Measurements from ENCODE around the gene OR5P2. TPM values are rescaled to one million over a fixed set of nuclear protein-coding genes. Genes with fewer than 3 reads are reported as not detected.
"Not testable (repeated sequence)": the region's sequence is repeated elsewhere in the genome, so short reads cannot be mapped to it uniquely, and the experiment has no call there.

OR5P2 gene
- total RNA-seq, 1 donor from 2014 or later, result 1.3 TPM

GRCh38 chr11:7833527-7833926 is 36.8 kb upstream of the OR5P2 start:
- Histone ChIP-seq H3K9me3 (no peaks in the 10 kb centered on the region), H3K27me3 (no peaks in the 10 kb centered on the region), H3K36me3 (no peaks in the 10 kb centered on the region), H3K27ac (no peak overlapping the region), H3K4me3 (no peak overlapping the region), H3K4me1 (no peaks in the 10 kb centered on the region)
- no peak for DNase-seq
- intact Hi-C loops (cut with DNase I), result no loop called here
- TF ChIP-seq, protein P1, sequence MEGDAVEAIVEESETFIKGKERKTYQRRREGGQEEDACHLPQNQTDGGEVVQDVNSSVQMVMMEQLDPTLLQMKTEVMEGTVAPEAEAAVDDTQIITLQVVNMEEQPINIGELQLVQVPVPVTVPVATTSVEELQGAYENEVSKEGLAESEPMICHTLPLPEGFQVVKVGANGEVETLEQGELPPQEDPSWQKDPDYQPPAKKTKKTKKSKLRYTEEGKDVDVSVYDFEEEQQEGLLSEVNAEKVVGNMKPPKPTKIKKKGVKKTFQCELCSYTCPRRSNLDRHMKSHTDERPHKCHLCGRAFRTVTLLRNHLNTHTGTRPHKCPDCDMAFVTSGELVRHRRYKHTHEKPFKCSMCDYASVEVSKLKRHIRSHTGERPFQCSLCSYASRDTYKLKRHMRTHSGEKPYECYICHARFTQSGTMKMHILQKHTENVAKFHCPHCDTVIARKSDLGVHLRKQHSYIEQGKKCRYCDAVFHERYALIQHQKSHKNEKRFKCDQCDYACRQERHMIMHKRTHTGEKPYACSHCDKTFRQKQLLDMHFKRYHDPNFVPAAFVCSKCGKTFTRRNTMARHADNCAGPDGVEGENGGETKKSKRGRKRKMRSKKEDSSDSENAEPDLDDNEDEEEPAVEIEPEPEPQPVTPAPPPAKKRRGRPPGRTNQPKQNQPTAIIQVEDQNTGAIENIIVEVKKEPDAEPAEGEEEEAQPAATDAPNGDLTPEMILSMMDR (IDR thresholded peaks at IDR 0.05), result no peak
- no peak for ATAC-seq

- Histone ChIP-seq H3K36me3 (no peaks in the 10 kb centered on the region), H3K4me1 (no peaks in the 10 kb centered on the region), H3K27me3 (no peaks in the 10 kb centered on the region), H3K9me3 (no peaks in the 10 kb centered on the region), H3K27ac (no peak within 1 kb of the TSS), H3K4me3 (no peak within 1 kb of the TSS)
- DNase-seq, result no peak
- intact Hi-C loops (cut with DNase I), result no loop called here
- TF ChIP-seq, protein P1 (IDR thresholded peaks at IDR 0.05), result no peak
- no peak for ATAC-seq
These were observed 34.0 kb upstream of the OR5P2 start, which contains the start of gene OR5P3 for GRCh38 chr11:7830740-7831139. OR5P3 (minus strand) TSS chr11:7830840.

GRCh38 chr11:7826324-7826723 is 29.6 kb upstream of the OR5P2 start:
- DNase-seq (no peak), ATAC-seq (no peak)
- Histone ChIP-seq H3K27me3 (no peaks in the 10 kb centered on the region), H3K36me3 (no peaks in the 10 kb centered on the region), H3K9me3 (no peaks in the 10 kb centered on the region), H3K4me3 (no peak overlapping the region), H3K27ac (no peak overlapping the region), H3K4me1 (no peaks in the 10 kb centered on the region)
- TF ChIP-seq, protein P1 (IDR thresholded peaks at IDR 0.05), result no peak
- intact Hi-C loops (cut with DNase I), result no loop called here

- H3K27ac ChIP-seq; ATAC-seq; H3K36me3 ChIP-seq; H3K9me3 ChIP-seq; H3K4me3 ChIP-seq; intact Hi-C loops (cut with DNase I); DNase-seq; H3K4me1 ChIP-seq; H3K27me3 ChIP-seq: not testable (repeated sequence)
These were observed 23.7 kb upstream of the OR5P2 start for GRCh38 chr11:7820417-7820816.

DNA sequence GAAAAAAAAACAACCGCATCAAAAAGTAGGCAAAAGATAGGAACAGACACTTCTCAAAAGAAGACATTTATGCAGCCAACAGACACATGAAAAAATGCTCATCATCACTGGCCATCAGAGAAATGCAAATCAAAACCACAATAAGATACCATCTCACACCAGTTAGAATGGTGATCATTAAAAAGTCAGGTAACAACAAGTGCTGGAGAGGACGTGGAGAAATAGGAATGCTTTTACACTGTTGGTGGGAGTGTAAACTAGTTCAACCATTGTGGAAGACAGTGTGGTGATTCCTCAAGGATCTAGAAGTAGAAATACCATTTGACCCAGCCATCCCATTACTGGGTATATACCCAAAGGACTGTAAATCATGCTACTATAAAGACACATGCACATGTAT is 18.2 kb upstream of the OR5P2 start:
- H3K4me3 ChIP-seq; H3K27ac ChIP-seq; H3K9me3 ChIP-seq; intact Hi-C loops (cut with DNase I); H3K4me1 ChIP-seq; DNase-seq; H3K27me3 ChIP-seq; ATAC-seq; H3K36me3 ChIP-seq: not testable (repeated sequence)

GRCh38 chr11:7810301-7810700 is 13.6 kb upstream of the OR5P2 start:
- H3K27ac ChIP-seq; ATAC-seq; H3K36me3 ChIP-seq; H3K4me3 ChIP-seq; DNase-seq; H3K27me3 ChIP-seq; H3K9me3 ChIP-seq; H3K4me1 ChIP-seq; intact Hi-C loops (cut with DNase I): not testable (repeated sequence)

GRCh38 chr11:7793233-7793632 is 3.5 kb downstream of the OR5P2 start:
- no peak overlapping the region for H3K27ac ChIP-seq
- DNase-seq, result no peak
- H3K4me1 ChIP-seq, result no peaks in the 10 kb centered on the region
- ATAC-seq, result no peak
- no peak overlapping the region for H3K4me3 ChIP-seq
- no peaks in the 10 kb centered on the region for H3K27me3 ChIP-seq
- TF ChIP-seq, protein P1 (IDR thresholded peaks at IDR 0.05), result no peak
- intact Hi-C loops (cut with DNase I), result no loop called here
- H3K9me3 ChIP-seq, result peaks cover 3% of the 10 kb centered on the region
- H3K36me3 ChIP-seq, result no peaks in the 10 kb centered on the region

Measured in upper lobe of right lung (tissue), 1 donor.